ENCODE results near the gene NAA38. TPM values are rescaled to one million over a fixed set of nuclear protein-coding genes. Genes with fewer than 3 reads are reported as not detected.

Gene NAA38
- polyA plus RNA-seq, 1 donor (not counting 4 experiments of a cell fraction or from before 2014, with no cell fraction given) = 70.9 TPM

- H3K9ac ChIP-seq (ENCODE audit: control insufficient read depth, extremely low read depth, insufficient read depth, low read length) = peak overlapping the region; percentile 67
- peak overlapping the region; percentile 72 for H2AFZ ChIP-seq (ENCODE audit: control insufficient read depth, low read length)
- peaks cover 39% of the 10 kb centered on the region for H3K4me1 ChIP-seq (ENCODE audit: control insufficient read depth, extremely low read depth, insufficient read depth, low read length)
- peaks cover 6 to 12% of the 10 kb centered on the region in 2 experiments for H3K36me3 ChIP-seq (ENCODE audit: control insufficient read depth in 2 of 2, extremely low read depth in 1 of 2, insufficient read depth in 2 of 2, low read length in 2 of 2)
- H3K27ac ChIP-seq (ENCODE audit: control insufficient read depth, insufficient read depth, low read length) = peak overlapping the region; percentile 8
- FAIRE-seq = no peak
- DNase-seq (ENCODE audit: low read depth, low spot score) = no peak
- TF ChIP-seq EZH2 (IDR thresholded peaks at IDR 0.05; ENCODE audit: low read length) (no peak), CTCF (optimal IDR thresholded peaks at IDR 0.05 in 1 of 3, IDR thresholded peaks at IDR 0.05 in 1 of 3, conservative IDR thresholded peaks at IDR 0.05 in 1 of 3; ENCODE audit: extremely low read depth in 1 of 3, insufficient read depth in 2 of 3, low read length in 3 of 3) (no peak)
- peak overlapping the region; percentile 42 to 63 (median 58) for H3K4me3 ChIP-seq (ENCODE audit: control insufficient read depth in 2 of 3, extremely low read depth in 1 of 3, insufficient read depth in 2 of 3, low read depth in 1 of 3, low read length in 3 of 3)
- dilution Hi-C loops (cut with MboI; ENCODE audit: extremely low pct_ligation_motif_present, low sequenced_read_pairs) = no loop called here
- no peaks in the 10 kb centered on the region for H4K20me1 ChIP-seq (ENCODE audit: control insufficient read depth, extremely low read depth, insufficient read depth, low read length)
- H3K9me3 ChIP-seq (ENCODE audit: control insufficient read depth, low read depth, low read length) = no peaks in the 10 kb centered on the region
- H3K27me3 ChIP-seq (ENCODE audit: control insufficient read depth, extremely low read depth, insufficient read depth, low read length) = no peaks in the 10 kb centered on the region
- peaks cover 12% of the 10 kb centered on the region for H3K79me2 ChIP-seq (ENCODE audit: control insufficient read depth, insufficient read depth, low read length)
- no peaks in the 10 kb centered on the region for H3K9me1 ChIP-seq (ENCODE audit: control insufficient read depth, extremely low read depth, insufficient read depth, low read length)
- H3K4me2 ChIP-seq (ENCODE audit: control insufficient read depth, extremely low read depth, insufficient read depth, low read depth, low read length) = peak overlapping the region; percentile 84
Observed at GRCh38 chr17:7883781-7884386, 26.5 kb upstream of the NAA38 start.

GRCh38 chr17:7882629-7883028, 25.3 kb upstream of the NAA38 start:
- Histone ChIP-seq H3K4me3 (ENCODE audit: control insufficient read depth in 2 of 3, extremely low read depth in 1 of 3, insufficient read depth in 2 of 3, low read depth in 1 of 3, low read length in 3 of 3) (no peak overlapping the region), H4K20me1 (ENCODE audit: control insufficient read depth, extremely low read depth, insufficient read depth, low read length) (no peaks in the 10 kb centered on the region), H3K79me2 (ENCODE audit: control insufficient read depth, insufficient read depth, low read length) (peaks cover 9% of the 10 kb centered on the region), H3K9me3 (ENCODE audit: control insufficient read depth, low read depth, low read length) (no peaks in the 10 kb centered on the region), H3K27ac (ENCODE audit: control insufficient read depth, insufficient read depth, low read length) (no peak overlapping the region), H3K4me2 (ENCODE audit: control insufficient read depth, extremely low read depth, insufficient read depth, low read depth, low read length) (peak overlapping the region; percentile 17), H3K4me1 (ENCODE audit: control insufficient read depth, extremely low read depth, insufficient read depth, low read length) (peaks cover 26% of the 10 kb centered on the region), H3K9me1 (ENCODE audit: control insufficient read depth, extremely low read depth, insufficient read depth, low read length) (no peaks in the 10 kb centered on the region), H3K9ac (ENCODE audit: control insufficient read depth, extremely low read depth, insufficient read depth, low read length) (no peak overlapping the region), H2AFZ (ENCODE audit: control insufficient read depth, low read length) (no peak overlapping the region), H3K27me3 (ENCODE audit: control insufficient read depth, extremely low read depth, insufficient read depth, low read length) (no peaks in the 10 kb centered on the region), H3K36me3 (ENCODE audit: control insufficient read depth in 2 of 2, extremely low read depth in 1 of 2, insufficient read depth in 2 of 2, low read length in 2 of 2) (peaks cover 6 to 12% of the 10 kb centered on the region in 2 experiments)
- FAIRE-seq = no peak
- dilution Hi-C loops (cut with MboI; ENCODE audit: extremely low pct_ligation_motif_present, low sequenced_read_pairs) = no loop called here
- TF ChIP-seq EZH2 (IDR thresholded peaks at IDR 0.05; ENCODE audit: low read length) (no peak), CTCF (optimal IDR thresholded peaks at IDR 0.05 in 1 of 3, IDR thresholded peaks at IDR 0.05 in 1 of 3, conservative IDR thresholded peaks at IDR 0.05 in 1 of 3; ENCODE audit: extremely low read depth in 1 of 3, insufficient read depth in 2 of 3, low read length in 3 of 3) (no peak)
- DNase-seq (ENCODE audit: low read depth, low spot score) = no peak
